Activated CD8-positive, alpha-beta memory T cell treated with anti-CD3 and anti-CD28 coated beads for 1 hour (primary cell): Measurements from ENCODE around the gene SLC46A2.

Experiments used
- DNase-seq, 2 donors: peaks; one replicate each; pipeline ENCODE4 v3.0.0-alpha.2; 2020; ENCODE audit warnings: low read depth in 1 of 2; ENCODE audit errors: extremely low read depth in 1 of 2

SLC46A2 gene

GRCh38 chr9:112831969-112832368, 58.7 kb downstream of the SLC46A2 start:
- DNase-seq, result no peak

- DNase-seq, result no peak
Measured at GRCh38 chr9:112831281-112831851, 59.3 kb downstream of the SLC46A2 start.
